Prostate gland (tissue), 2 donors: ENCODE results near the gene SSTR5. TPM values are rescaled to one million over a fixed set of nuclear protein-coding genes. Genes with fewer than 3 reads are reported as not detected.
"Not testable (repeated sequence)": the region's sequence is repeated elsewhere in the genome, so short reads cannot be mapped to it uniquely, and the experiment has no call there.

Source experiments
- DNase-seq: peaks from one replicate; pipeline ENCODE4 v3.0.0-alpha.2; 2019; ENCODE audit warnings: low spot score
- H3K27ac ChIP-seq, 2 donors: fragments of 200-600 bp; sonication (generic); 2 replicates each; pipeline ENCODE4 v1.5.1; 2017 to 2019
- H3K27me3 ChIP-seq: fragments of 200-600 bp; sonication (generic); replicated peaks from 2 replicates; pipeline ENCODE4 v1.5.1; 2019; ENCODE audit not compliant: insufficient read depth
- H3K36me3 ChIP-seq, 2 donors: fragments of 200-600 bp; sonication (generic); 1 replicate in 1 of 2; 2 replicates in 1 of 2; pipeline versions ENCODE4 v1.5.1 to v1.8.1; 2017 to 2019
- H3K4me1 ChIP-seq: fragments of 200-600 bp; sonication (generic); replicated peaks from 2 replicates; pipeline ENCODE4 v1.5.1; 2019
- H3K4me3 ChIP-seq, 2 donors: fragments of 200-600 bp; sonication (generic); 2 replicates each; pipeline ENCODE4 v1.5.1; 2017 to 2019
- H3K9me3 ChIP-seq: fragments of 200-600 bp; sonication (generic); 2 replicates; pipeline ENCODE4 v1.5.1; 2017
- POLR2A ChIP-seq: fragments of 450-650 bp; IDR thresholded peaks from one replicate; pipeline ENCODE4 v1.6.1; 2016; ENCODE audit warnings: antibody characterized with exemption, mild to moderate bottlenecking
- POLR2AphosphoS5 ChIP-seq: sonication (generic); formaldehyde crosslinking; IDR thresholded peaks from one replicate; pipeline ENCODE4 v1.6.1; 2017; ENCODE audit warnings: antibody characterized with exemption
- WGBS: methylation state at CpG from one replicate; pipeline ENCODE4 v1.1.5; 2018; 5-methylcytosine and 5-hydroxymethylcytosine counted together
- intact Hi-C: fragments of 100-400 bp; cut with DNase I; formaldehyde crosslinking; loops from one replicate; pipeline ENCODE4 v1.14.2; 2022
- total RNA-seq, 2 donors: library from RNA; depleted of rRNA; stranded (reverse); fragments of >200 nt; gene quantifications; one replicate each; pipeline ENCODE4 v1.1.0, GENCODE V29; 2016
- TF ChIP-seq, protein P1 (sequence below), 4 experiments: fragments of 200-600 bp in 2 of 4; fragments of 450-650 bp in 2 of 4; sonication (generic) in 2 of 4; IDR thresholded peaks; 1 replicate in 3 of 4; 2 replicates in 1 of 4; pipeline ENCODE4 v1.5.1; 2016 to 2019; ENCODE audit warnings: antibody characterized with exemption in 4 of 4, mild to moderate bottlenecking in 2 of 4, moderate library complexity in 2 of 4

Gene SSTR5
- 1 to 10 TPM; 1.1 to 1.8 TPM for total RNA-seq

GRCh38 chr16:1072526-1073261 lies at the start of gene SSTR5:
Gene SSTR5, plus strand, starts transcription at chr16:1072747. Its CDS starts 6,122 bp downstream, at chr16:1078869.
- intact Hi-C loops = no loop called here
- H3K27me3 ChIP-seq = peaks cover 38% of the 10 kb centered on the region

DNA sequence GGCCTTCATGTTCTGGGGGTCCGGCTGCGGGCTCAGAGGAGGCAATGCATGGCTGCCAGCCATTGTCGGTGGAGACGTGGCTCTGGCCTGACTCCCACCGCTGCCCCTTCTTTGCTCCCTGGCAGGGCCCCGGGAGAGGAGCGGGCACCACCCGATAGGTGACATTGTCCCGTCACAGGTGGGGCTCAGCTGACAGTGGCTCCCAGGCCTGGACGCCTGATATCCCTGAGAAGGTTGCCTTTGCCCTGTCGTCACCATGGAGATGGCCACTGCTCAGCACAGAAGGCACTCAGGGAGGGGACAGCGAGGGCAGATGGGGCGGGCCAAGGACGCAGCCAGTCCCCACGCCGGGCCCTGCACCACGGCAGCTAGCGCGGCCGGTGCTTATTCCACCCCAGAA lies 48.4 kb upstream of the SSTR5 start:
- Histone ChIP-seq H3K4me1 (peaks cover 5% of the 10 kb centered on the region), H3K27me3 (peaks cover 22% of the 10 kb centered on the region)

More at GRCh38 chr16:1072526-1073261, at the start of gene SSTR5:
- no peak within 1 kb of the TSS for H3K27ac ChIP-seq
- H3K4me3 ChIP-seq = no peak within 1 kb of the TSS
- no peaks in the 10 kb centered on the region for H3K4me1 ChIP-seq
- TF ChIP-seq POLR2AphosphoS5 = no peak
- no peak for TF ChIP-seq POLR2A
- TF ChIP-seq, protein P1, sequence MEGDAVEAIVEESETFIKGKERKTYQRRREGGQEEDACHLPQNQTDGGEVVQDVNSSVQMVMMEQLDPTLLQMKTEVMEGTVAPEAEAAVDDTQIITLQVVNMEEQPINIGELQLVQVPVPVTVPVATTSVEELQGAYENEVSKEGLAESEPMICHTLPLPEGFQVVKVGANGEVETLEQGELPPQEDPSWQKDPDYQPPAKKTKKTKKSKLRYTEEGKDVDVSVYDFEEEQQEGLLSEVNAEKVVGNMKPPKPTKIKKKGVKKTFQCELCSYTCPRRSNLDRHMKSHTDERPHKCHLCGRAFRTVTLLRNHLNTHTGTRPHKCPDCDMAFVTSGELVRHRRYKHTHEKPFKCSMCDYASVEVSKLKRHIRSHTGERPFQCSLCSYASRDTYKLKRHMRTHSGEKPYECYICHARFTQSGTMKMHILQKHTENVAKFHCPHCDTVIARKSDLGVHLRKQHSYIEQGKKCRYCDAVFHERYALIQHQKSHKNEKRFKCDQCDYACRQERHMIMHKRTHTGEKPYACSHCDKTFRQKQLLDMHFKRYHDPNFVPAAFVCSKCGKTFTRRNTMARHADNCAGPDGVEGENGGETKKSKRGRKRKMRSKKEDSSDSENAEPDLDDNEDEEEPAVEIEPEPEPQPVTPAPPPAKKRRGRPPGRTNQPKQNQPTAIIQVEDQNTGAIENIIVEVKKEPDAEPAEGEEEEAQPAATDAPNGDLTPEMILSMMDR (IDR thresholded peaks at IDR 0.05) = no peak
- WGBS = 7% methylated on average over 34 of the region's 59 CpGs
- H3K36me3 ChIP-seq = no peaks in the 10 kb centered on the region
- no peaks in the 10 kb centered on the region for H3K9me3 ChIP-seq
- no peak for DNase-seq

GRCh38 chr16:1025183-1025809 lies 47.3 kb upstream of the SSTR5 start:
- WGBS = 65% methylated on average over 22 of the region's 24 CpGs
- H3K27ac ChIP-seq, H3K4me1 ChIP-seq, H3K4me3 ChIP-seq, H3K36me3 ChIP-seq, intact Hi-C loops, H3K9me3 ChIP-seq: not testable (repeated sequence)
- DNase-seq = peak; percentile 19
- H3K27me3 ChIP-seq = peaks cover 20% of the 10 kb centered on the region

More for the DNA sequence above, 48.4 kb upstream of the SSTR5 start:
- Histone ChIP-seq H3K9me3 (no peaks in the 10 kb centered on the region), H3K36me3 (no peaks in the 10 kb centered on the region), H3K27ac (no peak overlapping the region), H3K4me3 (no peak overlapping the region)
- no peak for DNase-seq
- WGBS = 85% methylated on average over 18 of the region's 20 CpGs
- TF ChIP-seq POLR2AphosphoS5 = no peak
- TF ChIP-seq, protein P1 (IDR thresholded peaks at IDR 0.05) = no peak
- TF ChIP-seq POLR2A = no peak
- intact Hi-C loops = no loop called here

- Histone ChIP-seq H3K4me3 (no peak overlapping the region), H3K27me3 (peaks cover 19% of the 10 kb centered on the region), H3K36me3 (no peaks in the 10 kb centered on the region), H3K4me1 (no peaks in the 10 kb centered on the region), H3K27ac (no peak overlapping the region), H3K9me3 (no peaks in the 10 kb centered on the region)
- intact Hi-C loops = no loop called here
- no peak for DNase-seq
- TF ChIP-seq POLR2A (no peak), POLR2AphosphoS5 (no peak)
- TF ChIP-seq, protein P1 (IDR thresholded peaks at IDR 0.05) = no peak
- 65% methylated on average over 35 of the region's 35 CpGs for WGBS
Measured at GRCh38 chr16:1026057-1026783, 46.3 kb upstream of the SSTR5 start.

GRCh38 chr16:1026784-1027500 lies 45.6 kb upstream of the SSTR5 start:
- no peak overlapping the region for H3K27ac ChIP-seq
- no peak overlapping the region for H3K4me3 ChIP-seq
- H3K9me3 ChIP-seq = no peaks in the 10 kb centered on the region
- TF ChIP-seq, protein P1 (IDR thresholded peaks at IDR 0.05) = no peak
- no peak for TF ChIP-seq POLR2AphosphoS5
- no peak for TF ChIP-seq POLR2A
- H3K4me1 ChIP-seq = no peaks in the 10 kb centered on the region
- H3K36me3 ChIP-seq = no peaks in the 10 kb centered on the region
- H3K27me3 ChIP-seq = peaks cover 12% of the 10 kb centered on the region
- intact Hi-C loops = no loop called here
- WGBS = 74% methylated on average over 26 of the region's 27 CpGs
- DNase-seq = no peak
